K562 (cell line): Measurements from ENCODE around the gene CEMP1. TPM values are rescaled to one million over a fixed set of nuclear protein-coding genes. Genes with fewer than 3 reads are reported as not detected.

Experiments
- ATAC-seq: fragments of 200-7000 bp; cut with Tn5 transposase; 3 replicates; pipeline ENCODE4 v1.9.1; 2020; ENCODE audit warnings: moderate library complexity
- BruUV-seq: library from RNA; stranded (reverse); fragments of 400-500 nt; replicated peaks from 2 replicates; lab custom pipeline; 2021; lab: Mats Ljungman, UMichigan
- CTCF ChIA-PET: fragments of 300-600 bp; formaldehyde crosslinking; extraction: SDS; loops from one replicate; lab custom pipeline; 2021; ENCODE audit warnings: low intra/inter-chr PET ratio; lab: Yijun Ruan, JAX
- POLR2A ChIA-PET: fragments of 300-600, 350-650 bp; sonication (Branson Sonifier 250); formaldehyde crosslinking; extraction: SDS; loops from one replicate; lab custom pipeline; 2021; ENCODE audit warnings: antibody characterized with exemption, inconsistent platforms; lab: Yijun Ruan, JAX
- DNase-seq, 4 experiments: peaks; one replicate each; pipeline versions ENCODE4 v3.0.0 to v3.0.0-alpha.2; 2011 to 2018; ENCODE audit warnings: low spot score in 3 of 4, mixed read lengths in 3 of 4; ENCODE audit errors: extremely low read depth in 1 of 4
- FAIRE-seq: peaks from 2 replicates; lab custom pipeline; 2011; peaks lifted over from hg19 to GRCh38; lab: Jason Lieb, UNC
- H2AFZ ChIP-seq: 2 replicates; pipeline ENCODE4 v1.6.0; 2011; ENCODE audit warnings: low read depth, low read length, control low read depth, inconsistent platforms
- H3K27ac ChIP-seq: fragments of 200-600 bp; 3 replicates; pipeline ENCODE4 v1.8.0; 2011; ENCODE audit warnings: low read depth, mild to moderate bottlenecking, control low read depth, inconsistent platforms, low read length, moderate library complexity, mixed read lengths; ENCODE audit errors: extremely low read depth
- H3K27me3 ChIP-seq, 2 experiments: fragments of 300-600 bp in 1 of 2; 2 replicates in 1 of 2; 3 replicates in 1 of 2; pipeline versions ENCODE4 v1.6.0 to v1.8.0; 2011; ENCODE audit warnings: inconsistent platforms in 2 of 2, low read length in 2 of 2, mild to moderate bottlenecking in 1 of 2, mixed read lengths in 1 of 2, moderate library complexity in 1 of 2; ENCODE audit not compliant: control insufficient read depth in 2 of 2, insufficient read depth in 2 of 2
- H3K36me3 ChIP-seq: fragments of 300-600 bp; 3 replicates; pipeline ENCODE4 v1.8.0; 2011; ENCODE audit warnings: mild to moderate bottlenecking, low read length, inconsistent platforms; ENCODE audit not compliant: control insufficient read depth, insufficient read depth
- H3K4me1 ChIP-seq, 2 experiments: fragments of 200-600 bp in 1 of 2; replicated peaks in 1 of 2; 2 replicates in 1 of 2; 3 replicates in 1 of 2; pipeline versions ENCODE4 v1.5.1 to v1.8.0; 2011; ENCODE audit warnings: inconsistent platforms in 2 of 2, low read length in 2 of 2, mild to moderate bottlenecking in 1 of 2, mixed read lengths in 1 of 2, moderate library complexity in 1 of 2; ENCODE audit not compliant: control insufficient read depth in 2 of 2, insufficient read depth in 2 of 2
- H3K4me2 ChIP-seq: 2 replicates; pipeline ENCODE4 v1.6.1; 2011; ENCODE audit warnings: low read length, control low read depth, inconsistent platforms, mixed read lengths; ENCODE audit not compliant: insufficient read depth
- H3K4me3 ChIP-seq: fragments of 200-600 bp; sonication (generic), shearing (Covaris generic); 2 replicates; pipeline ENCODE4 v1.5.1; 2016; ENCODE audit warnings: control low read depth, inconsistent platforms
- H3K79me2 ChIP-seq: fragments of 200-600 bp; 3 replicates; pipeline ENCODE4 v1.8.0; 2011; ENCODE audit warnings: low read length, inconsistent platforms; ENCODE audit not compliant: control insufficient read depth, insufficient read depth
- H3K9ac ChIP-seq, 2 experiments: 2 replicates each; pipeline versions ENCODE4 v1.6.0 to v1.6.1; 2011; ENCODE audit warnings: low read depth in 2 of 2, low read length in 2 of 2, control low read depth in 1 of 2, inconsistent platforms in 1 of 2, mild to moderate bottlenecking in 1 of 2, mixed read lengths in 1 of 2; ENCODE audit not compliant: insufficient read depth in 1 of 2
- H3K9me1 ChIP-seq: one replicate; pipeline ENCODE4 v1.6.0; 2011; ENCODE audit warnings: inconsistent platforms, mild to moderate bottlenecking, low read length, moderate library complexity; ENCODE audit not compliant: control insufficient read depth, insufficient read depth
- H3K9me3 ChIP-seq: replicated peaks from 2 replicates; pipeline ENCODE4 v1.5.1; 2011; ENCODE audit warnings: low read depth, low read length, inconsistent platforms; ENCODE audit not compliant: control insufficient read depth, insufficient read depth
- H4K20me1 ChIP-seq: replicated peaks from 2 replicates; pipeline ENCODE4 v1.6.1; 2011; ENCODE audit warnings: low read length, inconsistent platforms, mixed read lengths; ENCODE audit not compliant: control insufficient read depth, insufficient read depth
- EP400 ChIP-seq: fragments of 450-650 bp; IDR thresholded peaks from 2 replicates; pipeline ENCODE4 v1.6.1; 2017; ENCODE audit warnings: antibody characterized with exemption, mild to moderate bottlenecking, moderate library complexity
- HNRNPLL ChIP-seq: fragments of 200-400 bp; formaldehyde crosslinking; IDR thresholded peaks from 2 replicates; pipeline ENCODE4 v1.6.1; 2017; ENCODE audit warnings: low read length, low read depth, mild to moderate bottlenecking; ENCODE audit not compliant: poor library complexity, severe bottlenecking
- IRF2 ChIP-seq: sonication (generic); formaldehyde crosslinking; IDR thresholded peaks from 2 replicates; pipeline ENCODE4 v1.8.1; 2022; ENCODE audit warnings: mild to moderate bottlenecking, missing genetic modification reagents
- THRAP3 ChIP-seq: fragments of 450-650 bp; IDR thresholded peaks from 2 replicates; pipeline ENCODE4 v1.6.1; 2016; ENCODE audit warnings: mild to moderate bottlenecking, inconsistent platforms, borderline replicate concordance
- YBX1 ChIP-seq: fragments of 450-650 bp; IDR thresholded peaks from 2 replicates; pipeline ENCODE4 v1.7.1; 2016; ENCODE audit warnings: mild to moderate bottlenecking
- ZNF699 ChIP-seq: fragments of 250-450 bp; sonication (Bioruptor Pico); IDR thresholded peaks from 2 replicates; pipeline ENCODE4 v1.8.0; 2021; ENCODE audit warnings: mild to moderate bottlenecking, moderate library complexity; ENCODE audit not compliant: insufficient replicate concordance
- WGBS: fragments of 100-300 bp; shearing (Covaris generic); methylation state at CpG from one replicate; pipeline ENCODE4 v1.1.6; 2016; ENCODE audit warnings: low coverage, mixed read lengths; ENCODE audit not compliant: insufficient coverage; ENCODE audit errors: missing lambda C conversion rate; 5-methylcytosine and 5-hydroxymethylcytosine counted together
- in situ Hi-C: fragments of 300-500 bp; cut with MboI; formaldehyde crosslinking; loops from 4 replicates; pipeline ENCODE4 v1.15.0; 2018; ENCODE audit warnings: inconsistent platforms, mixed read lengths
- intact Hi-C: fragments of 100-400 bp; cut with micrococcal nuclease; formaldehyde crosslinking; loops from 2 replicates; pipeline ENCODE4 v1.14.2; 2022
- polyA plus RNA-seq, 8 experiments: library from polyadenylated mRNA; depleted of rRNA in 4 of 8; stranded (reverse) in 5 of 8; unstranded in 3 of 8; fragments of >200 nt; fragmentation: Nextera tagmentation in 2 of 8; fragmentation: Illumina TruSeq in 1 of 8; extraction: Ambion mirVana in 2 of 8; extraction: Trizol in 1 of 8; gene quantifications; 2 replicates each; pipeline versions ENCODE4 v1.2.1 to v1.2.3, GENCODE V29; 2011 to 2014; ENCODE audit warnings: inconsistent platforms in 1 of 8, missing spikeins in 1 of 8
- total RNA-seq, 7 experiments: library from RNA; depleted of rRNA in 6 of 7; stranded (reverse); fragments of >200 nt in 6 of 7; fragmentation: Illumina TruSeq in 2 of 7; extraction: Trizol in 2 of 7; gene quantifications; 2 replicates each; pipeline versions ENCODE4 v1.2.1 to v1.2.3, GENCODE V29; 2011 to 2021; ENCODE audit warnings: low replicate concordance in 1 of 7

CEMP1 gene
- total and polyA plus RNA-seq, 9 of the 15 experiments (the other 6 are each of a cell fraction or from before 2014, with no cell fraction given): 0.05 to 0.45 TPM; not detected in 7

DNA sequence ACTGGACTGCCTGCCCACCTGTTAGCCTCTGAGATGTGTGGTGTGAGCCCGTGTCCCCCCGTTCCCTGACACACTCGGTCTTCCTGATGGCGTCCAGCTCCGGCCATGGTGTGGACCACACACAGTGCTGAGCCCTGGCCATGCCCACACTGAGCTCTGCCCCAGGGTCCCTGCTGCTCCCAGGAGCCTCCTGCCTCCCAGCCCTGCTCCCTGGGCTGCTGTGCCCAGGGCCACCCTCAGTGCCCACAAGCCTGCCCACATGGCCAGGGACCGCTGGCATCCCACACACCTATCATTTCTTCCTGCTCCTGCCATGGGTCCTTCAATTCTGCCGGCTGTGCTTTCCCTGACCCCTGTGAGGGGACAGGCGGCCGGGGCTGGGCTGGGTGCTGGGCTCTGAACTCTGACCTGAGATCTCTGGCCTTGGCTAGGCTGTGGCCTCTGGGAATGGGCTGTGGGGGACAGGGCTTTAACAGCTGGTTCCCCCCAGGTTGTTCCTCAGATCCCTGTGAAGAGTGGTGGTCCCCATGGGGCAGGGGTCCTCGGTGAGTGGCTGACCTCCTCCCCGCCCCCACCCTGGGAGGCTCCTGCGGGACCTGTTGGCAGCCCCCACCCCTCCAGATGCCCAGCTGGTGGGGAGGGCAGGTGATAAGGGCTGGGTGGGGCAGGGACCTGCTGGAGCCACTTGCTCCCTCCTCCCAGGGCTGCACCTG is 4.0 kb downstream of the CEMP1 start:
- no peak overlapping the region for H3K4me3 ChIP-seq
- no peak overlapping the region for H2AFZ ChIP-seq
- no peak for TF ChIP-seq YBX1
- no peak for TF ChIP-seq THRAP3
- no peak for TF ChIP-seq ZNF699 (CRISPR knock-in tag)
- TF ChIP-seq EP400: no peak
- no peak for TF ChIP-seq IRF2 (CRISPR knock-in tag)
- TF ChIP-seq HNRNPLL: no peak
- FAIRE-seq (no peak), DNase-seq (no peak), ATAC-seq (no peak)
- H3K9me1 ChIP-seq: peaks cover 3% of the 10 kb centered on the region
- H3K4me1 ChIP-seq: peaks cover 5 to 52% of the 10 kb centered on the region in 2 experiments; a peak in 3 of 5 replicates
- POLR2A ChIA-PET: no interaction called here
- no TSS peak for BruUV-seq
- H3K79me2 ChIP-seq: peaks cover under 1% of the 10 kb centered on the region; the same call in 2 of the 3 replicates
- H3K27me3 ChIP-seq: no peaks in the 10 kb centered on the region
- intact Hi-C loops (no loop called here), in situ Hi-C loops (no loop called here)
- 90% methylated on average over 3 of the region's 12 CpGs for WGBS
- no peak overlapping the region for H3K27ac ChIP-seq
- H3K36me3 ChIP-seq: peaks cover 73% of the 10 kb centered on the region; the same call in 2 of the 3 replicates
- CTCF ChIA-PET: no interaction called here
- no peaks in the 10 kb centered on the region for H3K9me3 ChIP-seq
- no peak overlapping the region for H3K4me2 ChIP-seq
- H3K9ac ChIP-seq: peak overlapping the region in 1 of 2 experiments; percentile 64; a peak in 2 of 4 replicates
- no peaks in the 10 kb centered on the region for H4K20me1 ChIP-seq
